Stimulated activated naive CD4-positive, alpha-beta T cell (primary cell): ENCODE results near the gene RMI2.

ENCODE experiments used
- DNase-seq, 6 experiments: peaks; one replicate each; lab custom pipeline; 2025; lab: John Stamatoyannopoulos, UW

Gene RMI2

GRCh38 chr16:11384184-11384955 is 39.1 kb downstream of the RMI2 start:
- DNase-seq: no peak

GRCh38 chr16:11384956-11385586 is 39.8 kb downstream of the RMI2 start:
- no peak for DNase-seq

DNA sequence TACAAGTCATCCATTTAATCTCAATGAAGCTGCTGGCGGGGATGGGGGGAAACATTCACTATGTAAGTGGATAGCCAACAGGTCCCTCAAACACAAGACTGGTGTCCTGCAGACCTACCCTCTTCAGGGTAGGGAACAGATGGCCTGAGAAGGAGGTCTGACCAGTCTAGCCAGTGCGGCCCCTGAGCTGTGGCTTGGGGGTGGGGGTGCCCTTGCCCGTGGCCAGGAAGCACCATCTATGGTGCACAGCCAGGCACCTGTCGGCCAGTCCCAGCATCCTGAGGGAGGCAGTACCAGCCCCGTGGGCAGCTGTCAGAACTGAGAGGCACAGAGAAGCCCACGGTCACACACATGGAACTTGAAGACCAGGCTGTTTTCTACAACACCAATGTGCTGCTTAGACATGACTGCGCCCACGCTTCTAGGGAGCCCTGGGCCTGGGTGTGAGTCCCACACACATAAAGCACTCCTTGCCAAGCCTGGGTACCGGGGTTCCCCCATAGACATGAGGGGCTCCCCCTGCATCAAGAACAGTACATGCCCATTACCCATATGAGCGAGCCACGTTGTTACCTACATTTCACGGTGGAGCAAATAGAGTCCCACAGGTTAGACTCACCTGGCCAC is 40.9 kb downstream of the RMI2 start:
- no peak for DNase-seq

DNA sequence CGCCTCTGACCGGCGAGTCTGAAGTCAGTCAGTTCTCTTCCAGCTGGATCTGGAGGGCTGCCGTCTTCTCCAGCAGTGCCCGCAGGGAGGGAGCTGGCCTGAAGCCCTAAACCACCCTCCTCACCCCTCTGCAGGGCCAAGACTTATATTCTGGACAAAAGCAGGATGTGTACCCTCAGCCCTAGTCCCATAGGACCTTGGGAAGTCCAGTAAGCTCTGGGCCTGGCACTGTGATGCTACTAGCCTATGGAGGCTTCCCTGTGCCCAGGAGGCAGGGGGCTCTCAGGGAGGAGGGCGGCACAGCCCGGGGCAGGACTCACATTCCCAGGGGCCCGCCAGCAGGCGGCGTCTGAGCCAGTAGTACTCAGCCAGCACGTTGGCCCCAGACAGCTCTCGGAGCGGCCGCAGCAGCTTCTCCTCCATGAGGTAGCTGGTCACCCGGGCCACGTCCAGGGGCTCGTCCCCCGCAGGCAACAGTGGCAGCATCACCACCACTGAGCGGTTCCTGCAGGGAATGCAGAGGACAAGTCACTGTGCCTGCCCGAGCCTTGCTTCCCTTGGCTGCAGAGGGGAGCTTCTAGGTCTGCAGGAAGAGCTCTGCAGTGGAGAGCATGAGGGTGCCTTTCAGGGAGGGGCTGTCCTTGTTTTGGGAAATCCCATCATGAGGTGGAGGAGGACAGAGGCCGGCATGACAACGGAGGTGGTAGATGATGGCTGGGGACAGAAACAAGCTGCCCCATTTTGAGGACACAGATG is 41.7 kb downstream of the RMI2 start:
- no peak for DNase-seq

GRCh38 chr16:11389083-11389482 is 43.8 kb downstream of the RMI2 start:
- DNase-seq: no peak

DNA sequence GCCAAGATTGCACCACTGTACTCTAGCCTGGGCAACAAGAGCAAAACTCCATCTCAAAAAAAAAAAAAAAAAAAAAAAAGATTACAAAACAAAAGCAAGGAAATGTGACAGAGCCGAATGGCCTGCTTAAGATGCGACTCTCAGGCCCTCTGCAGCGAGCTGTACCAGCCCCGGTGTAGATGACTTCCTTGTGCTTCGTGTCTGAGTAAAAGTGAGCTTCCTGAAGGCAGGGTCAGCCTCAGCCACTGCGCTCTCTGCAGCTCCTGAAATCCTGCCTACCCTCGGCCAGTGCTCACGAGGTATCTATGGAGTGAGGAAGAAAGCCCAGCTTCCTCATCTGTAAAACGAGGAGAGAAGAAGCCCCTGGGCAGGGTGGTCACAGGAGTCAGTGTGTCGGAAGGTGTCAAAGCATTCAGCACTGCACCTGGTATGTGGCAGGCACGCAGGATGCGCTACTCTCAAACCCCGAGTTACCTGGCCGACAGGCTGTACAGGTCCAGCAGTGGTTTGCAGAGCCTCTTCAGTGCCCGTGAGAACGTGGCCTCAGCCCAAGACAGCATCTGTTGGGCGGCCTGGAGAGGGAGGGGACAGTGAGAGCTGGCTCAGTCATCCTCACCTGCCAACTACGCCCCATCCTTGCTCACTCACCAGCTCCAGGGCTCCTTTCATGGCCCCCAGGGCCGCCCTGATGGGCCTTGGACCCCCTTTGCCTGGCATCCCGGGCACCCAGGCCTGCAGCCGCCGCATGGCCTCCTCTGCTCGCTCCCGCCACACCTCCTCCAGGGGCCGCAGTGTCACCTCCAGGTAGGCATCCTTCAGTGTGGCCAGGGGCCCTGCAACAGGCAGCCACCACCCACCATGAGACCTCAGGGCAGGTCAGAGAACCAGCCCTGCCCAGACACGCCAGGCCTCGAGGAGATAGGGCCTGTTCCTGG is 44.6 kb downstream of the RMI2 start:
- DNase-seq: no peak

DNA sequence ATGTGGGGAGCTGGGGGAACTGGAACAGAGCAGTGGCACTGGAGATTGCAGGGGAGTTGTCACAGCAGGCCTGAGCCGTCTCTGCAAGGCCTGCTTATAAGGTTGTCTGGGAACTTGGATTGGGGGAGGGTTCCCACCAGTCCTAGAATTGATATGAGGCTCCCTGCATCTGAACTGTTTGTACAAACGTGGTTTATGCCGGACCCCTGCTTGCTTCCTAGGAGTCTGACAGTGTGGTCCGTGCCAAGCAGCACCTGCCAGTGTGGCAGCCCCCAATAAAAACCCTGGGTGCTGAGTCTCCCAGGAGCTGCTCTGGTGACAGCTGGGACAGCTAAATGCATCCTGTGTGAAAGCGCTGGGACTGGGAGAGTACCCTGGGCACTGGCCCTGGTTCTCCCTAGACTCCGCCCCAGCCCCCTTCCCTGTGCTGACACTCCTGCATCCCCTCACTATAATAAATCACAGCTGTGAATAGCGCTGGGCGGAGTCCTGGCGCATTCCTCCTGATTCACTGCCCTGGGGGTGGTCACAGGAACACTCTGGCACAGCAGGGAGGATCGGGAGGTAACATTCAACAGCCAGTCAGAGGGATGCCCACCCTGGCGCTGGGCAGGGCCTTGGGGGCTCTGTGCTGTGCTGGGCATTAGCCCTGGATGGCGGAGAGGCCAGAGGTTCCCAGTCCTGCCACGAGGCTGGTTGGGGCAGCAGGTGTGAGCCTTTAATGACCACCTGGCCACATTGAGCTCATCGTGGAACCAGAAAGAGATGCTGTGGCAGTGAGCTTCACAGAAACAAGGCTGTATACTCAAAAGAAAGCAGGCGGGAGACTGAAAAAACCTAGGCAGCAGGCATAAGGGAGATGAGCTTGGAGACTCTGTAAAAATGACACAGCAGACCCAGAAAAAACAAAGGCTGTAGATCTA is 45.6 kb downstream of the RMI2 start:
- no peak for DNase-seq

- DNase-seq: no peak
These were observed 46.3 kb downstream of the RMI2 start for GRCh38 chr16:11391576-11391975.

DNA sequence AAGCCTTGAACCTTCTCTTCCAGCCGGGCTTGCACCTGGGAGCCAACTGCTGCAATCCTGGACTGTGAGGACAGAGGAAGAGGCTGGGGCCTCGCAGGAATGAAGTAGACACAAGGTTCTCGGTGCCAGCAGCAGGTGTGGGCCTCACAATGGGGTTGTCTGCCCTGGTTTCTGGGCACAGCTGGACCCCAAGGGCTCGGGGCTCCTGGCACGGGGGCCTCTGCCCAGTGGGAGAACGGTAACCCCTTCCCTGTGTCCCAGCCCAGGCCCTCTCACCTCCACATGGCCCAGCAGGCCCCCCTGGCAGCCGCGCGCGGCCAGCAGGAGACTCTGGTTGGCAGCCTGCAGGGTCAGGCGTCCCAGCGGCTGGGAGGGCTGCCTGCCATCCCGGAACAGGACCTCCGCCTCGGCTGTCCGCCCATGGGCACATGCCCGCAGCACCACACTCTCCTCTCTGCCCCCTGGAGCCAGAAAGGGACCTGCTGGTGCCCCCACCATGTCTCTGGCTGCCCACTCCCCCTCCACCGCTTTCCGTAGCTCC is 46.9 kb downstream of the RMI2 start:
- DNase-seq: no peak

DNA sequence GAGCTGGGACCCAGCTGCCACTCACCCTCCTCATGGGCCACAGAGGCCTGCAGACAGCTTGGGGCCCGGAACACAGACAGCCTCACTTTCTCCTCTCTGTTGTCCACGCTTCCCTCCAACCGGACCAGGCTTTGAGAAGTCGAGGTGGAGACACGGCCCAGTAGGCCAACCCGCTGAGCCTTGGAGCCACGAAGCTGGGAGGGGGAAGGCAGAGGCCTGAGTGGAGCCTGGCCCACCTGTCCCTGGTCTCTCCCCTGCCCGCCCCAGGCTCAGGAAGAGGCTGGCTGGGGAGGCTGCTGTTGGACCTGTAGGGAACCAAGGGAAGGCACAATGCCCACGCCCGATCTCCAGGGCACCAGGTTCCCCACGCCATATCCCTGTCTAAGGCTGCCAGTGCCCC is 48.1 kb downstream of the RMI2 start:
- DNase-seq: no peak

GRCh38 chr16:11393861-11394592 is 48.8 kb downstream of the RMI2 start:
- no peak for DNase-seq

- DNase-seq: no peak
These were observed 49.3 kb downstream of the RMI2 start for GRCh38 chr16:11394593-11394960.

- DNase-seq: no peak
These were observed 50.0 kb downstream of the RMI2 start for GRCh38 chr16:11395008-11395948.

- DNase-seq: no peak
These were observed 50.6 kb downstream of the RMI2 start for GRCh38 chr16:11395949-11396240.

DNA sequence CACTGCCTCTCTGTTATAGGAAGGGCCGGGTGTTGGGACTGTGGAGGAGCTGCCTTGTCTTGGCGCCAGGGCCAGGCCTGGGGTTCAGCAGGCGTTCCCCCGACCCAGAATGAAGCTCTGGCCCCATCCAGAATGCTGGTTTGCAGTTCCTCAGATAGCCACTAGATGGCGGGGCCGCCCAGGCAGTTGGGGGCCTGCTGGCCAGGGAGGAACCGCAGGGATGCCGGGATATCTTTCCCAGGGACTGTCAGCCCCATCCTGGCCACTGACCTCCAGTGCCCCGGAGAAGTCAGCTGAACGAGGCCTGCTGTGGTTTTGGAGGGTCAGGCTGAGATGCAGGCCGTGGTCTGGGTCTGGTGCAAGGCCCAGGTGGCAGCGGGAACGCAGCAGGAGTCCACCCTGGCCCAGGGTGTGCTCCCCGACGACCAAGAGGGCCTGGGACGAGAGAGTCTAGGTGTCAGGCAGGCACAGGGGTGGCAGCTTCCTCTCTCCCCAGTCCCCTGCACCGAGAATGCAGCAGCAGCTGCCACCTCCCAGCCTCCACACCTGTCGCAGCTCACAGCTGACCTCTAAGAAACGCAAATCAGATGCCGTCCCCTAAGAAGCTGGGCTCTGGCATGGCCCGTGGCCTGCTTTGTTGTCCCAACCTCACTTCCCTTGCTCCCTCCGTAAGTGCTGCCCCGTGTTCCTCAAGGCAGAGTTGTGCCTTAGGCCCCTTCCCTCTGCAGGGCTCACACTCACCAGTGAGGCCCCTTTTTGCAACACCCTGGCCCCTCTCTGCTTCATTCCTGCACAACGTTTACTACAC is 51.2 kb downstream of the RMI2 start:
- DNase-seq: peak; percentile 16 to 74 (median 51)

GRCh38 chr16:11398136-11398535 is 52.9 kb downstream of the RMI2 start:
- no peak for DNase-seq

DNA sequence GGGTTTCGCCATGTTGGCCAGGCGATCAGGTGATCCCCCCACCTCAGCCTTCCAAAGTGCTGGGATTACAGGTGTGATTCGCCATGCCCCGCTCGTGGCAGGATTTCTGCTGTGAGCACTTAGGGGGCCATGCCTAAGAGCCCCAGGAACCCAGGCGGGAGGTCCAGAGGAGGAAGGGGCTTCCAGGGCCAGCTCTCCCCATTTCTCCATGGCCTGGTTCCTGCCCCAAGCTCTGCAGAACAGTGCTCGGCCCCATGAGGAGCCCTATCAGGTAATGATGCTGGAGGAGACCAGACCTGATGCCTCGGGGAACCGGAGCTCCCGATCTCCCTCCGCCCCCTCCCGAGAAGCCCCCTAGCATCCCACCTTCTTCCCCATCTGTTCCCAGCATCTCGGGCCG is 53.6 kb downstream of the RMI2 start:
- DNase-seq: no peak
